ENCODE data around the gene IL18R1.

IL18R1 gene

DNA sequence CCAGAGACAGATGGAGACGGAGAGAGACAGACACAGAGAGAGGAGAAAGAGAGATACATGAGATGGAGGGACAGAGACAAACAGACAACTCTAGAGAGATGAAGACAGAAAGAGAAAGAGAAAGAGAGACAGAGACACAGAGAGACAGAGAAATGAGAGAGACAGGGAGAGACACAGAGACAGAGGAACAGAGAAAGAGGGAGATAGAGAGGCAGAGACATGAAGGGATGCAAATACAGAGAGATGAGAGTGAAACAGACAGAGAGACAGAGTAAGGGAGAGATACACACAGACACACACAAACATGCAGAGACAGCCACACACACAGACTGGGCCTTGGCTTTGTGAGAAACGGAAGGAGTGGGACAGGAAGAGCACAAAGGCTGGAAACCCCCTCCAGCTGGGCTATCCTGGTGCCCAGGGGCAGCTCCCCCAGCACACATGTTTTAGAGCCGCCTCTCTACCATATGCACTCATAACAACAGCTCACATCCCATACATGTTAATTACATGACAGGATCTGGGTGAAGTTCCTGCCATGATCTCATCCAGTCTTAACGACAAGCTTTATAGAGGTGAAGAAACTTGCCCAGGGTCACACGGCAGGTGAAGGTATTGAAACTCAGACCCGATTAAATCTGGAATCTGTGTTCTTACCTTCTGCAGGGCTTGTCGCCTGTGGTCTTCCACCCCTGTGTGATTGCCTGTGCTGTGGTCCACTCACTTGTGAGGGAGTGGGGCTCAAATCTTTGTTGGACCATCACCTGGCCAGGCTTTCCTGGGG, 32.4 kb downstream of the IL18R1 start:
- no peak for DNase-seq (ENCODE audit: low spot score)

DNA sequence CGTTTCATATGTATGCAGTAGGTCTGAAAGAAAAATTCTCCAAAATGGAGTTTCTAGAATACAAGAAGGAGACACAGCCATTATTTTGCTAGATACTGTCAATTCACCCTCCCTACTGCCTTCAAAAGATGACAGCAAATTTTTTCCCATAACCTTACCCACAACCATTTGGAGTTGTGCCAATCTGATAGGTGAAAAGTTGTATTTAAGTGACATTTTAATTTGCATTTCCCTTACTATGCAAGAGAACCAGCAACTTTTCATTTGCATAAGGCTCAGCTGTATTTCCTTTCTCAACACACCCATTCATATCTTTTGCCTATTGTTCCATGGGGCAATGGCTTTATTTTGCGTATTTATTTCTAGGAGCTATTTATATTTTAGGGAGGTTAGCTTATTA, 36.0 kb downstream of the IL18R1 start:
- DNase-seq (ENCODE audit: low spot score): no peak

GRCh38 chr2:102392096-102392495, 36.5 kb downstream of the IL18R1 start:
- no peak for DNase-seq (ENCODE audit: low spot score)

DNA sequence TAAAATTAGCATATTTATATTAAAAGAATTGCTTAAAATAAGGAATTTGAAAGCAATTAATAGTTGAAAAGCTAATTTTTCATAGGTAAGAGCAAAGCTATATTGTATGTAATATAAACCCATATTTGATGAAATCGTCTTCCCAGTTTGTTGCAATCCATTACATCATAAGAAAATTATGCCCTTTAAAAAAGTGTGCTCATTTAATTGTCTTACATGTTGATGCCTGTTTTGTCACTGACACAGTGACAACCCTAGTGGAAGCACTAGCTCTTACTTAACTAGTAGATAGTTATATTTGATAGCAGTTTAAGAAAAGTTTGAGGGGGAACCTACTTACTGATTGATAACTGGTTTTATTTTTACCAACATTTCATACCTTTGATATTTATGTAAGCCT, 37.3 kb downstream of the IL18R1 start:
- no peak for DNase-seq (ENCODE audit: low spot score)

DNA sequence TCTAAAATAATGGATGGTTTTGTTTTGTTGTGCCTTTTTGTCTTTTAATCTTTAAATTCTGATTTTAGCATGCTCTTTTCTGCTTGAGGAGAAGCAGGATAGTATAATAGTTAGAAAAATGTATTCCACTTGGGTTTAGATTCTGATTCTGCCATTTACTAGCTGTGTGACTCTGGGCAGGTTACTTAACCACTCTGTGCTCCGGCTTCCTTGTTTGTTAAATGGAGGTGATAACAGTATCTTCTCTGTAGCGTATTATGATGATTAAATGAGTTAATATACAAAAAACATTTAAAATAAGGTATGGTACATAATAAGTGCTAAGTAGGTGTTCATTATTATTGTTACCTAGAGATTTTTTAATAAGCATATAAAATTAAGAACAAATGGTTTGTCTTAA, 40.4 kb downstream of the IL18R1 start:
- no peak for DNase-seq (ENCODE audit: low spot score)

- DNase-seq (ENCODE audit: low spot score): no peak
These were observed 41.6 kb downstream of the IL18R1 start for GRCh38 chr2:102397209-102397608.

GRCh38 chr2:102399499-102400141, 44.0 kb downstream of the IL18R1 start:
- no peak for DNase-seq (ENCODE audit: low spot score)

GRCh38 chr2:102401456-102401855, 45.9 kb downstream of the IL18R1 start:
- DNase-seq (ENCODE audit: low spot score): no peak

DNA sequence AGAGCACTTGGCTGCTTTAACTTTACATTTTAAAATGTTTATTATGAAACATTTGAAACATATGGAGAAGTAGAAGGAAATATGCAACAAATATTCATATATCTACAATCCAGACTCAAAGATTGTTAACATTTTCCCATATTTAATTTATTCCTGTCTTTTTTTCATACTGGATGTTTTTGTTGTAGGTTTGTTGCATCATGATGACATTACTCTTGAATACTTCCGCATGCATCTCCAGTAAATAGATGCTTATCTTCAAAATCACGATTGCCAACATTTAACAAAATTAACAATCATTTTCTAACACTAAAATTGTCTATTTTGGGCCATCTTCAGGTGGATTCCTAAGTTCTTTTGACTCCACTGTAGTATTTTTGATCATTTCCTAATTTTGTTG, 46.3 kb downstream of the IL18R1 start:
- DNase-seq (ENCODE audit: low spot score): no peak

- DNase-seq (ENCODE audit: low spot score): no peak
These were observed 55.4 kb downstream of the IL18R1 start for GRCh38 chr2:102410952-102411351.

DNA sequence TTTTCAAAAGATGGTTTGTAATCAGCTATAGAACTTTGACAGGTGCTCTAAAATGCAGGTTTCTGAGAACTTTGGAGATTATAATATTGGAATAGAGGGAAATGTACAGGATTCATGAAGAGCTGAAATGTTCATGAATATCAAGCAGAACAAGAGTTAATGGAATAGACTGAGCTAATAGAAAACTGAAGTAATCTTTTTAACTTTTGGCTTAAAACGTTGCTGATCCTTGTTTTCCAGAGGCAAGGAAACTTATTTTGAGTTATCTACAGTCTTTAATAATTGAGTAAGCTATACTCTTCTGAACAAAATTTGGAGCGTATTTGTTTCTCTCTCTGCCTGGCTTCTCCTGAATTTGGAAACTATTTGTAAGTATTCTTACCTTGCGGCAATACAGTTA, 56.6 kb downstream of the IL18R1 start:
- no peak for DNase-seq (ENCODE audit: low spot score)

DNA sequence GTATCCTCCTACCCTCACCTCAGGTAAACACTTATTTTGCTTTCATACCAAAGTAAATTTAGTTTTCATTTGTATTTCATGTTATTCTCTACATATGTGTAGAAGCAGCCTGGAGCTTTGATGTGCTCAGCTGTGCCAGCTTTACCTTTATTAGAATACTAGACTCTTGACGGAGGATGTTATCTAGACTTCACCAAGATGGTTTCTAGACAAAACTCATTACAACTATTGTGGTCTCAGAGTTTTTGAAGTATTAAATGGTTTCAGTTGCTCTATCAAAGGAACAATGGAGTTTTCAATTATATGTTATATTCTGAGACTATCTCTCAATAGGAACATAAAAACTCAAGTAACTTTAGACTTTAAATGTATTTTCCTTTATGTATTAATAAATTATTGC, 62.4 kb downstream of the IL18R1 start:
- DNase-seq (ENCODE audit: low spot score): no peak

DNA sequence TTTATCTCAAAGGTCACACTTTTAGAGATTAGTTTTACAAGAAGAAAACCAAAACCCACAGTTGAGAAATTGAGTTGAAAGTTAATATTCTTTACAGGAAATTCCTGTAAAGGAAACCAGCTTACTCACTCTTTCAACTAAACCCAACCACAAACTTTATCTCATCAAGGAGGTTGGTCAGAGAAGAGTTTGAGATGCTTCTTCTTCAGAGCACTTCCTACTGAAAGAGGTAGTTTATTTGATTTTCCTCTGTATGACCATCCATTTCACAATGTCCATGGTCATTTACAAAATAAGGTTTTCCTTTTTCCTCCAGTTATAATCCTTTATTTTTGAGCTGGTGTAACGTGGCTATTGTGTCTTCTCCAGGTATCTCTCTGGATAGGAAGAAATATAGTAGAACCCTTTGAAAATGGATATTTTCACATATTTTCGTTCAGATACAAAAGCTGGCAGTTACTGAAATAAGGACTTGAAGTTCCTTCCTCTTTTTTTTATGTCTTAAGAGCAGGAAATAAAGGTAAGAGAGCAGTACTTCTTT, 62.9 kb downstream of the IL18R1 start:
- no peak for DNase-seq (ENCODE audit: low spot score)

- no peak for DNase-seq (ENCODE audit: low spot score)
These were observed 64.7 kb downstream of the IL18R1 start for GRCh38 chr2:102420290-102420689.

GRCh38 chr2:102421890-102422759, 66.5 kb downstream of the IL18R1 start:
- no peak for DNase-seq (ENCODE audit: low spot score)

GRCh38 chr2:102422910-102423309, 67.3 kb downstream of the IL18R1 start, which contains the start of gene IL18RAP:
Gene IL18RAP, plus strand, starts transcription at chr2:102423160. Its CDS starts 118 bp downstream, at chr2:102423278.
- DNase-seq (ENCODE audit: low spot score): no peak

- no peak for DNase-seq (ENCODE audit: low spot score)
These were observed 67.8 kb downstream of the IL18R1 start for GRCh38 chr2:102423368-102423767.

DNA sequence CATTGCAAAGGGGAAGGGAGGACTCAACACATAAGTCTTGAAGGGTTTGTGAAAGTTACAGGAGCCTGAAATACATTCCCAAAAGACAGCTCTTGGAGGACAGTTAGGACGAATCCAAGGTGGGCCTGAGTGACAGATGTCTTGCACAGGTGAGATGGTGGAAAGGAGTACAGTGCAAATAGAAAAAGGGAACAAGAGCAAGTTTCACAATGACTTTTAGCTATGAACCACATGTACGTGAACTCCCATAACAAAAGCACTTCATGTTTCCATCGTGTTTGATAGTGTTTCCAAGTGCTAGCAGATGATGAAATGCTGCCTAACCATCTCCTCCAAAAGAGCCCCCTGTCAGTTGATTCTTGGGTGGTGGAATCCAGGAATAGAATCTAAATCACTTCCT, 69.2 kb downstream of the IL18R1 start:
- no peak for DNase-seq (ENCODE audit: low spot score)

DNA sequence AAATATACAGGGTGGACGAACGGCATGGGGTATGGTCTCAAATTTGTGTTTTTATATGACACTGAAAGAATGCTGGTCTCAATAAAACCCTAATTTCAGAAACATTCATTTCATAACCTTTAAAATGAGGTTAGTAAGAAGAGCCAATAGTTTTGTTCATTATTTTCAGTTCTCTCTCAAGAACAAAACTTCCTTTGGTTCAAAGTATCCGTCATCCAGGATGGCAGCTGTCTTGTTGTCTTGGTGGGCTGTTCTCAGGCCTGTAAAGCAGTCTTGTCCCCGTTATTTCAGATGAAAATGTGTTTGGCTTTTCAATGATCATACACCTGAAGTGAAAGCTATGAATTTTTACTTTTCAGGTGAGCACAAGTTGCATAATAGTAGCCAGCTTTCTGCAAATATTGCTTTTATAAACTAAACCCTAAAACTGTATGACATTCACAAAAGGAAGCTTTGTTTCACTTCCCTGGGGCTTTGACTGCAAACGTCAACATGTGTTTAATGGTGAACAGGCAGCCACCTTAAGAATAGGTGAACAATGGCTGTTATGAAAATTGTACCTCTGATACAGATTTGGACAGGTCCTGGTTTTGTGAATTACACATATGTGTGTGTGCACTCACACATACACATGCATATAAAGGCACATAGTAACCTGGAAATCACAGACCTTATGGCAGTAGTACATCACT, 70.0 kb downstream of the IL18R1 start:
- DNase-seq (ENCODE audit: low spot score): no peak

GRCh38 chr2:102427249-102427648, 71.7 kb downstream of the IL18R1 start:
- DNase-seq (ENCODE audit: low spot score): no peak

DNA sequence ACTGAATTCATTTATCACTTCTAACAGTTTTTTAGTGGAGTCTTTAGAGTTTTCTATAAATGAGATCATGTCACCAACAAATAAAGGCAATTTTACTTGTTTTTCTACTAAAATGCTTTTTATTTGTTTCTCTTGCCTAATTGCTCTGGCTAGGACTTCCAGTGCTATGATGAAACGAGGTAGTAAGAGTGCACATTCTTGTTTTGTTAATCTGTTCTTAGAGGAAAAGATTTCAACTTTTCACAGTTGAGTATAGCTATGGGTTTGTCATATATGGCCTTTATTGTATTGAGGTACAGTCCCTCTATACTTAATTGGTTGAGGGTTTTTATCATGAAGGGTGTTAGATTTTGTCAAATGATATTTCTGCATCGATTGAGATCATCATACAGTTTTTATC, 73.0 kb downstream of the IL18R1 start:
- no peak for DNase-seq (ENCODE audit: low spot score)
